ENCODE data around the gene SPR.
A peak's percentile ranks its signal among the peaks of the same experiment; 100 is the strongest.

The SPR gene

GRCh38 chr2:72916743-72917137, 29.5 kb downstream of the SPR start:
- peak; percentile 40 for DNase-seq

GRCh38 chr2:72917138-72917876, 30.1 kb downstream of the SPR start, which contains the start of gene EMX1:
Gene EMX1, plus strand, starts transcription at chr2:72917519. Its CDS starts 334 bp downstream, at chr2:72917853.
- peak; percentile 80 for DNase-seq

GRCh38 chr2:72917877-72918553, 30.8 kb downstream of the SPR start:
- DNase-seq, result peak; percentile 27

- DNase-seq, result peak; percentile 35
Measured at GRCh38 chr2:72919414-72920317, 32.5 kb downstream of the SPR start.

- DNase-seq, result peak; percentile 33
Measured at GRCh38 chr2:72920318-72921087, 33.3 kb downstream of the SPR start.

GRCh38 chr2:72921088-72921851, 34.1 kb downstream of the SPR start:
- DNase-seq, result no peak

- no peak for DNase-seq
Measured at GRCh38 chr2:72921853-72922252, 34.6 kb downstream of the SPR start.

GRCh38 chr2:72923833-72924352, 36.7 kb downstream of the SPR start:
- DNase-seq, result no peak

GRCh38 chr2:72924353-72925240, 37.4 kb downstream of the SPR start:
- DNase-seq, result no peak

- no peak for DNase-seq
Measured at GRCh38 chr2:72925328-72925943, 38.2 kb downstream of the SPR start.

- no peak for DNase-seq
Measured at GRCh38 chr2:72926368-72926767, 39.2 kb downstream of the SPR start.

GRCh38 chr2:72926811-72927465, 39.7 kb downstream of the SPR start:
- DNase-seq, result no peak

- no peak for DNase-seq
Measured at GRCh38 chr2:72927619-72928550, 40.7 kb downstream of the SPR start.

GRCh38 chr2:72929010-72929409, 41.8 kb downstream of the SPR start:
- no peak for DNase-seq

- DNase-seq, result no peak
Measured at GRCh38 chr2:72931280-72931910, 44.2 kb downstream of the SPR start.

- DNase-seq, result no peak
Measured at GRCh38 chr2:72932045-72932740, 45.0 kb downstream of the SPR start.

GRCh38 chr2:72932805-72933204, 45.6 kb downstream of the SPR start:
- DNase-seq, result no peak
